Measurements from ENCODE around the gene CFAP65.

- no peak for TF ChIP-seq CTCF (IDR thresholded peaks at IDR 0.05)
- no peak for TF ChIP-seq POLR2A (IDR thresholded peaks at IDR 0.05)
These were observed 44.4 kb downstream of the CFAP65 start for GRCh38 chr2:218996937-218997336.
